HG03442 (cell line): ENCODE data around the gene CLCN3.
"Not testable (repeated sequence)": the region's sequence is repeated elsewhere in the genome, so short reads cannot be mapped to it uniquely, and the experiment has no call there.

Experiments used
- ATAC-seq: cut with Tn5 transposase; IDR thresholded peaks from one replicate; pipeline ENCODE4 v1.9.1; 2021; ENCODE audit warnings: mild to moderate bottlenecking, moderate library complexity; ENCODE audit not compliant: unreplicated experiment

Gene CLCN3

DNA sequence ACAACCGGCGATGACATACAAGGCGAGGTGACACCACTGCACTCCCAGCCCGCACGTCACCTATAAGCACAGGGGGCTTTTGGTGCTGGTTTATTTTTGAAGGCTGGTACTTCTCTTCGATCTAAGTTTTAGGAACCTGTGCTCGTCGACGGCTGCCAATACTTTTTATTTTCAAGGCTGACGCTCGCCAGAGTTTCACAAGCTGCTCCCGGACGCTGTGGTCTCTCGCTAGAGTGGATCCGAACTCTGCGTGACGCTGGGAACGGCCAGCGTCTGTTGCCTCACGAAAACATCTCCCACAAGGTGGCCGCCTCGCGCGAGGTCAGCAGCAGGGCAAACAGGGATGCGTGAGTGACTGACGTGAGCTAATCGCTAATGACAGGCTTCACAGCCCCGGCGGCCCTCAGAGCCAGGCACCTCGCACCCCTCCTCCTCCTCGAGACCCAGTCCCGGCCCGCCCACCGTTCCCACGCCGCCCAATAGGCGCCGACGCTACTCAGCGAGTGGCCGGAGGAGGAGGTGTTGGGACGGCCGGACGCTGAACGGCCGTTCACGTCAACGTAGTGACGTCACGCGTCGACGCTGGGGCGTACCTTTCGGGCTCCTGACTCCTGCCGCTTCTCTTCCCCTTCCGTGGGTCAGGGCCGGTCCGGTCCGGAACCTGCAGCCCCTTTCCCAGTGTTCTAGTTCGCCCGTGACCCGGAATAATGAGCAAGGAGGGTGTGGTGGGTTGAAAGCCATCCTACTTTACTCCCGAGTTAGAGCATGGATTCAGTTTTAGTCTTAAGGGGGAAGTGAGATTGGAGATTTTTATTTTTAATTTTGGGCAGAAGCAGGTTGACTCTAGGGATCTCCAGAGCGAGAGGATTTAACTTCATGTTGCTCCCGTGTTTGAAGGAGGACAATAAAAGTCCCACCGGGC is at the start of gene CLCN3:
Gene CLCN3, plus strand, starts transcription at position 621 of the 922 bp plus-strand sequence. CDS start 15,351 bp downstream, outside the sequence.
- peak; percentile 90 for ATAC-seq

- not testable (repeated sequence) for ATAC-seq
Measured at GRCh38 chr4:169571012-169571411, 49.4 kb upstream of the CLCN3 start.

DNA sequence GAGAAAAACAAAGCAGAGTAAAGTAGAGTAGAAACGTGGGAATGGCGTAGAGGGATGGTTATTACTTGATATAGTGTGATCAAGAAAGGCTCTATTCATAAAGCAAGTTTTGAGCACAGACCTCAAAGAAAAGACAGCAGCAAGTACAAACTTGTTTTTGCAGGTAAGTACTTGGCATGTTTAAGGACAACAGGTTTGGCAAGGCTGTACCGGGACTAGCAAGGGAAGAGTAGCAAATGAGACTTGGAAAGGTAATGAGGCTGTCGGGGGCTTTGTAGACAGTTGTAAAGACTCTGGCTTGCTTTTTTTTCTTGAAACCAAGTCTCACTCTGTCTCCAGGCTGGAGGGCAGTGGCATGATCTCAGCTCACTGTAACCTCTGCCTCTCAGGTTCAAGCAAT is 48.9 kb upstream of the CLCN3 start:
- no peak for ATAC-seq

- ATAC-seq, result no peak
Measured at GRCh38 chr4:169573889-169574288, 46.5 kb upstream of the CLCN3 start.

DNA sequence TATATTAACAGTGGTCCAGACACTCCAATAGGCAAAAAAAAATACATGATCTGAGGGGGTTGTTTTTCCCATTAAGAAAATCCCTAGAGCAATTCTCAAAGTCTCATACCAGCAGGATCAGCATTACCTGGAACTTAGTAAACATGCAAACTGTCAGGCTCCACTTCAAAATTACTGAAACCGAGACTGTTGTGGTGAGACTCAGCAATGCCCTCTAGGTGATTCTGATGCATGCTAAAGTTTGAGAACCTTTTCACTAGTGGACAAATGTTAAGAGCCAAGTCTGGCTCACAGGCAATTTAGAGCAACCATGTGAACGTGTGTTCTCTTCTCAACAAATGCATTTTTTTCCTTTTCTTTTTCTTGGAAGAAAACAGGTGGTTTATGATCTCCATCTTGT is 38.2 kb upstream of the CLCN3 start:
- ATAC-seq, result peak; percentile 96

GRCh38 chr4:169582706-169583105 is 37.7 kb upstream of the CLCN3 start:
- ATAC-seq, result no peak

- ATAC-seq, result no peak
Measured at GRCh38 chr4:169583563-169583962, 36.8 kb upstream of the CLCN3 start.

- no peak for ATAC-seq
Measured at GRCh38 chr4:169593050-169593560, 27.3 kb upstream of the CLCN3 start.

DNA sequence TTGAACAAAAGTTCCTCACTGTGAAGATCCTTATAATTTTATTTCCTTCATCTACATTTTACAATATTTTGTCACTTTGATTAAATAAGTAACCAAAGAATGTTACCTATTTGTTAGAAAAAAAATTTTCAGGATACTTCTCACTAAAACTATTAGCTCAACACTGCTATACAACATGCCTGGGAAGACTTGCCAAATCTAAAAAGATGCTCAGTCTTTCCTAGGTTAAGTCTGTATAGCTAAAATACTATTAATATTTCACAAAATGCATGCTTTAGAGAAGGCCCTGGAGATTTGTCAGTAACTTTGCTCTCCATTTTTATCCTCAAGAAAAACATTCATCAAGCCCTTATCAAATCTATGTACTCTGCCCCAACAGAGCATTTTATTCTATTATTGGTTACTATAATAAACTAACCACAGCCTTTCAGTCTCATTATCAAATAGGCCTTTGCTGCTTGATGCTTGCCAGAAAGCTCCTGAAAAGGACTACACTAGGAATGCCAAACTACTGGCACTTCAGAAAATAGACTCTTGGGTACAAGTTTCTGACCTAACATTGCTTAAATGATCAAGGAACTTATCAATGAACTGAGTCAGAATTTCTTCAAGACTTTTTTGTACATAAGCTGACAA is 25.7 kb upstream of the CLCN3 start:
- ATAC-seq, result no peak

DNA sequence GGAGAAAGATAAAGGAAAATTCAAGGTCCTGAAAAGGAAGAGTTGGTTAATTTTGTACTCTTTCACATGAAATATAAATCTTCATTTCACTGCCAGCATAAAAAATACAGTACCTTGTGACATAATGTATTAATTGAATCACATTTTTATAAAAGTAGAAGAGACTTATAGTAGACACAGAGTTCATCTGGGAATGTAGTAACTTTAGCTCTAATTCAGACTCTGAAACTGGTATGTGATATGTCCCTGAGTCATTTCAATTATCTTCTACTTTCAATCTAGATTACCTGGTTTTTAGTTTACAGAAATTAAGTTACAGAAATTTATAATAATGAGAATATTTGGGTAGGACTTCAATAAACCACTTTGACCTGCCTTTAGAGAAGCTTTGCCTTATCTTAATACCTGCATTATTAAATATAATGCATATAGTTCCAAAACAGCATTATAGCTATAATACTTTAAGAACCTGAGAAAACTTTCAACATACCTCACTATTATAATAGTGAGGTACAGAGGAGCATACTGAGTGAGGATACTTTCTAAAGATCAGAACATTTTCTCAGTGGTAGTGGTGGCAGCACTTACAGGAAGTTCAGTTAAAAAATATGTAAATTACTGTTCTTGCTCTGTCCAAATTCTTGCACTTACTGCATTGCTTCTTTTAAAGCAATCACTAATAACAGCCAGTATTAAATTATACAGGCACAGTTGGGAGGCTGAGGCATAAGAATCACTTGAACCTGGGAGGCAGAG is 19.2 kb upstream of the CLCN3 start:
- ATAC-seq, result no peak

DNA sequence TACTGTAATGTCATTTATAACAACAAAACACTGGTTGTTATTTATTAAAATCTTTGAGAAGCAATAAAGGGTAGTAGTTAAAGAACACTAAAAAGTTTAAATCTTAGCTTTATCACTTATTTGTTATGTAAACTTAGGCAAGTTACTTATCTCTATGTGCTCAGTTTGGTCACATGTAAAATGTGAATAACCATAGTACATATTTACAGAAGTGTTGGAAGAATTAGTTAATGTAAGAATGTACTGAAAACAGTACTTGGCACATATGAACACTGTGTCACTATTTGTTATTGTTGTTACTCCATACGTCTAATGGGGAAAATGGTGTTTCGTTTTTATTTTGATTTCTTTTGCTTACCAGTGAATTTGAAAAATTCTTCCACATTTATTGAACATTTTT is 17.1 kb upstream of the CLCN3 start:
- no peak for ATAC-seq

GRCh38 chr4:169604131-169604900 is 16.1 kb upstream of the CLCN3 start:
- ATAC-seq, result peak; percentile 87

GRCh38 chr4:169604903-169605331 is 15.5 kb upstream of the CLCN3 start:
- ATAC-seq, result no peak

- ATAC-seq, result no peak
Measured at GRCh38 chr4:169611157-169611556, 9.2 kb upstream of the CLCN3 start.

DNA sequence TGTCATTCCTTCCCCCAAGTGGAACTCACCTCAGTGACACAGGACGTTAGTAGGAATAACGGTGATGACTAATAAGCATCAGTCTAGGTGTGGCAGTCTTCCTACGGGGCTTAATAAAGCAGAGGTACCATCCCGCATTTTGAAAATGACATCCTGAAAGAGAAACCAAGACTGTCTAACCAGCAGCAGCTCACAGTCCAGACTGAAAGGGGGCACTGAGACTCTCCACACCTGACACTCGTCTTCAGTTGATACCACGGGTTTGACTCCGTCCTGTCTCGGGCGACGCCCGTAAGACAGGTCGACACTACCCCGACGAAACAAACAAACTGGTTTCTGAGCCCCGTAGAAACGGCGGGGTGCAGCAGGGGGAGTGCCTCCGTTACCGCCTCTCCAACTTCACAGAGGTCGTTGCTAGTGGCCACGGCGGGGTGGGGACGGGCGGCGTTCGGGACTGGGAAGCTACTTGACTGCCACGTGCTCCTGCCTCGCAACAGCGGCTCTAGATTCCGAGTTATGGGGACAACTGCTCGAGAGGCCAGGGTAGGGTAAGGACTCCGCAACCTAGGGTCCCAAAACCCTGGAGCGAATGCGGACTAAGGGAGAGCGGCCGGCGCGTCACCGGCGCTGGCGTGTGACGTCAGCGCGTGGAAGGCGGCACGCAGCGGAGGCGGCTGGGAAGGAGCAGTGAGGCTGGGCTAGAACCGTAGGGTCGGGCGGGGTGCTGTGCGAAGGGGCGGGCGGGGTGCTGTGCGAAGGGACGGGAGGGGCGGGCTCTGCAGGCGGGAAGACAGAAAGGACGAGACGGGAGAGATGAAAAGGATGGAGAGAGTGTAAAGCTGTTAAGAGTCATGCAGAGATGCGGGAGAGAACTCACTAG is 8.1 kb upstream of the CLCN3 start, which contains the start of gene NEK1:
Gene NEK1, minus strand, starts transcription at position 593 of the 880 bp plus-strand sequence. CDS start 9,953 bp downstream, outside the sequence.
- ATAC-seq, result peak; percentile 94

DNA sequence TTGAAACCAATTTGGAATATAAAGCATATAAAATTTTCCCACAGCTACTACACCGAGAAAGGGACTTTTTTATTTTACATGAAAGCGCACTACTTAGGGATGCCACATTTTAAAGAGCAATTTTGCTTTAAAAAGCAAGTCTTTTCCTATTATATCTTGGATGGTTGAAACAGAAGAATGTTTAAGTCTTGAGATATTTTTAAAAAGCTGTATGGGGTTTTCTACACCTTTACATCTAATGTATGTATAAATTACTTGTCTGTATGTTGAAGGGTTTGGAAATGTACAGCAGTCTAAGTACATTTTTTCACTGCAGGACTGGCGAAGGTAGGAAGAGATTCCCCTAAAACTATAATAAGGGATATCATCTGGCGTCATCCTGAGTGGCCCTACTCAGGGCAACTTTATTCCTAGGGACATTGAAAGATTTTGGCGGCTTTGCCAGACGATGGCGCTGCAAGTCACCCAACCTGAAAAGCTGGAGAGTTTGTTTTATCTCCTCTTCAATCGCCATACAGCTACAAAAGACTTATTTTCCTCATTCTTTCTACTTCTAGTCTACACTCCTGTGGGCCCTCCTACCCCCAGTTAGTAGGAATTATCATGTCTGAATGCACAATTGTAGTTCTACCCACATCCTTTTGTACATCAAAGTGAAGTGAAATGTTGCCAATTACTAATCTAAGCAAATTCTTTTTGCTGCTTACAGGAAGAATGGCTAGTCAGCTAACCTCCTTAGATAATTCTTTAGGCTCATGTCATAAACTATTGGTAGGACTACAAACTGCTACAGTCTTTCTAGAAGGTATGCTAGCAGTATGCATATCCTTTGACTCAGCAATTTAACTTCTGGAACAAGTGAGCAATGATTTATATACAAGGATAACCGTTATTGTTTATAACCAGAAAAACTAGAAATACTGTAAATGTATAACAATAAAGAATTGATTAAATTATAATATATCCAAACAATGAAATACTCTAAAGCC is 7.2 kb upstream of the CLCN3 start:
- ATAC-seq, result peak; percentile 32

DNA sequence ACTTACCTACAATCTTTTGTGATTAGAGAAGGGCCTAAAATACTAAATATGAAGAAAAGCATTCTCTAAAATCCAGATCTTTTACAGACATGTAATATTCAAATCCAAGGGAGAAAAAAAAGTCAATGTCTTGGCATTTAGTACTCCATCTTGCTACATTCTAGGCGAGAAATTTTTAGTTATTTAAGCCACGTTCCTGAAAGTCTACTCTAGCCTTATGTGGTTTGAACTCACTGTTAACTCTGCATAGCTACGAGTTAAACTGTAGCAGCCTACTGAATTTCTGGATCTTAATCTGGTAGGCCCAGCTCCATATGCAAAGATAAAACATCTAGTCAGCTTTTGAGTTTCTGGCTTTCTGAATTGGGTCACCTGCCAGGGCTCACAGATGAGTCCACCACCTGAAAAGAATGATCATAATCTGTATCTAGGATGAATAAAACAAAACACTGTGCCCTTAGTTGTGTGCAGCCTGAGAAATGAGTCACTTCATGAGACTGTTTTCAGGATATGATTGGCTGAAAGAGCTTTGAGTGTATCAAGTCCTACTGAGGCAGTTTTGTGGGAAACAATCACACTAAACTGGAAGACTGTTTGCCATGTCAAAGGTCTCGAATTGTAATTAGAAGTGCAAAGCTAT is 4.8 kb upstream of the CLCN3 start:
- ATAC-seq, result no peak

DNA sequence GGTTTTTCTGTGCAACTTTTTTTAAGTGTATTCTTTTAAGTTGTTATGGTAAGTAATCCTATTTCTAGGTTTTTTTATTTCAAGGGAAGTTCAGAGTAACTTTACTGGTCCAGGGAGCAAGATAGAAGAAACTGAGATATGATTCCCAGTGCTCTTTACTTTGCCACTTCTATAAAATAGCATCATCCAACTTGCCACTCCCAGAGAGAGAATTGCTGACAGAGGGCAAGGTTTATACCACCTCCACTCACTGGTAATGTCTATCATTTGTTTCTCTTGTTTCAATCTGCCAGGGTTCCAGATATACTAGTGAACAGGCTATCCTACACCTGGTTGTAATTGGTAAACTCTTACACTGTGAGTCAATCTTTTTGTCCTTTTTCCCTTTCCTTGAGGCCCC is 3.5 kb upstream of the CLCN3 start:
- no peak for ATAC-seq
